Measurements from ENCODE around the gene IPO4. TPM values are rescaled to one million over a fixed set of nuclear protein-coding genes. Genes with fewer than 3 reads are reported as not detected.

IPO4 gene
- total and polyA plus RNA-seq, 4 donors: 13.6 to 32.9 (median 23.0) TPM

DNA sequence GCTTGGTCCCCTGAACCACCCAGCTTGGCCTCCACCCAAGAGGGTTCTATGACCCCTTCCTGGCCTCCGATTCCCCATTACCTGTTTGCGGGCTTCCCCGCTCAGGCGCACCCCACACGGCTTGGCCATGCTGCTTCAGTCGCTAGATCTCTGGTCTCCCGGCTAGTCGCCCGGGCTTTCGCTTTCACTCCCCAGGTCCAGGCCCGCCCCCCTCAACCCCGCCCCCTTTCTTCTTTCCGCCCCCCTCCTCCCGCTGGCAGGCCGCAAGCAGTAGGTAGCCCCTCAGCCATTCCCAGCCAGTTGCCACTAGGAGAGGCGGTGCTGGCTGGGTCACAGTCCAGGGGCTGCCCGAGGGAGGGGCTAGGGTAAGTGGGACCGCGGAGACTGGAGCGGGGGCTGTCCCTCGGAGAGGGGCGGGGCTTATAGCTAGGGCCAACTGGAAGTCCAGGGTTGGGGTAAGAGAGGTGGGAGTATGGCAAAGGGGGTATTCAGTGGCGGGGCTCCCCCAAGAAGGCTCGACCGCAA is 42.1 kb downstream of the IPO4 start, which contains the start of gene PSME2:
PSME2 (minus strand) TSS at position 158 of the 525 bp plus-strand sequence; CDS start at position 129, 29 bp downstream.
- Histone ChIP-seq H3K9me3 (ENCODE audit: control insufficient read depth in 4 of 4, low read length in 3 of 4) (no peaks in the 10 kb centered on the region), H3K36me3 (ENCODE audit: control insufficient read depth in 4 of 4, insufficient read depth in 3 of 4, low read depth in 1 of 4, low read length in 3 of 4) (peaks cover 5 to 33% (median 28%) of the 10 kb centered on the region in 4 donors), H3K4me1 (ENCODE audit: control insufficient read depth in 4 of 4, insufficient read depth in 4 of 4, low read length in 3 of 4) (peaks cover 3 to 42% (median 26%) of the 10 kb centered on the region in 4 donors), H3K4me3 (ENCODE audit: low read depth in 1 of 3, low read length in 3 of 3) (peak within 1 kb of the TSS; percentile 87 to 97 (median 93)), H3K9ac (ENCODE audit: low read depth in 1 of 2, low read length in 2 of 2) (peak within 1 kb of the TSS; percentile 57 to 79), H3K27me3 (ENCODE audit: control insufficient read depth in 4 of 4, insufficient read depth in 4 of 4, low read length in 3 of 4) (no peaks in the 10 kb centered on the region), H3K27ac (ENCODE audit: low read depth in 1 of 2, low read length in 2 of 2) (peak within 1 kb of the TSS; percentile 89 to 91)
- peak; percentile 88 for DNase-seq (ENCODE audit: low spot score)
- WGBS: under 1% methylated on average over 25 of the region's 25 CpGs
- TF ChIP-seq FOXA1 (IDR thresholded peaks at IDR 0.05) (peak; percentile 39), YY1 (IDR thresholded peaks at IDR 0.05) (no peak), HNF4A (conservative IDR thresholded peaks at IDR 0.05) (peak; percentile 78 to 84), GABPA (IDR thresholded peaks at IDR 0.05 in 1 of 2, conservative IDR thresholded peaks at IDR 0.05 in 1 of 2) (no peak), HNF4G (IDR thresholded peaks at IDR 0.05) (peak; percentile 67), RAD21 (IDR thresholded peaks at IDR 0.05) (peak in 1 of 2 donors; percentile 11), FOXA2 (IDR thresholded peaks at IDR 0.05) (no peak), JUND (IDR thresholded peaks at IDR 0.05) (peak in 1 of 2 donors; percentile 53), SP1 (IDR thresholded peaks at IDR 0.05) (peak; percentile 59), RXRA (IDR thresholded peaks at IDR 0.05) (peak; percentile 38 to 63)
- TF ChIP-seq, protein P1, sequence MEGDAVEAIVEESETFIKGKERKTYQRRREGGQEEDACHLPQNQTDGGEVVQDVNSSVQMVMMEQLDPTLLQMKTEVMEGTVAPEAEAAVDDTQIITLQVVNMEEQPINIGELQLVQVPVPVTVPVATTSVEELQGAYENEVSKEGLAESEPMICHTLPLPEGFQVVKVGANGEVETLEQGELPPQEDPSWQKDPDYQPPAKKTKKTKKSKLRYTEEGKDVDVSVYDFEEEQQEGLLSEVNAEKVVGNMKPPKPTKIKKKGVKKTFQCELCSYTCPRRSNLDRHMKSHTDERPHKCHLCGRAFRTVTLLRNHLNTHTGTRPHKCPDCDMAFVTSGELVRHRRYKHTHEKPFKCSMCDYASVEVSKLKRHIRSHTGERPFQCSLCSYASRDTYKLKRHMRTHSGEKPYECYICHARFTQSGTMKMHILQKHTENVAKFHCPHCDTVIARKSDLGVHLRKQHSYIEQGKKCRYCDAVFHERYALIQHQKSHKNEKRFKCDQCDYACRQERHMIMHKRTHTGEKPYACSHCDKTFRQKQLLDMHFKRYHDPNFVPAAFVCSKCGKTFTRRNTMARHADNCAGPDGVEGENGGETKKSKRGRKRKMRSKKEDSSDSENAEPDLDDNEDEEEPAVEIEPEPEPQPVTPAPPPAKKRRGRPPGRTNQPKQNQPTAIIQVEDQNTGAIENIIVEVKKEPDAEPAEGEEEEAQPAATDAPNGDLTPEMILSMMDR (IDR thresholded peaks at IDR 0.05; ENCODE audit: low read depth, low read length, missing input control): no peak
- TF ChIP-seq, protein P2, sequence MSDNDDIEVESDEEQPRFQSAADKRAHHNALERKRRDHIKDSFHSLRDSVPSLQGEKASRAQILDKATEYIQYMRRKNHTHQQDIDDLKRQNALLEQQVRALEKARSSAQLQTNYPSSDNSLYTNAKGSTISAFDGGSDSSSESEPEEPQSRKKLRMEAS (IDR thresholded peaks at IDR 0.05): no peak
- TF ChIP-seq, protein P3, sequence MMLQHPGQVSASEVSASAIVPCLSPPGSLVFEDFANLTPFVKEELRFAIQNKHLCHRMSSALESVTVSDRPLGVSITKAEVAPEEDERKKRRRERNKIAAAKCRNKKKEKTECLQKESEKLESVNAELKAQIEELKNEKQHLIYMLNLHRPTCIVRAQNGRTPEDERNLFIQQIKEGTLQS (IDR thresholded peaks at IDR 0.05): no peak
- TF ChIP-seq, protein P4, sequence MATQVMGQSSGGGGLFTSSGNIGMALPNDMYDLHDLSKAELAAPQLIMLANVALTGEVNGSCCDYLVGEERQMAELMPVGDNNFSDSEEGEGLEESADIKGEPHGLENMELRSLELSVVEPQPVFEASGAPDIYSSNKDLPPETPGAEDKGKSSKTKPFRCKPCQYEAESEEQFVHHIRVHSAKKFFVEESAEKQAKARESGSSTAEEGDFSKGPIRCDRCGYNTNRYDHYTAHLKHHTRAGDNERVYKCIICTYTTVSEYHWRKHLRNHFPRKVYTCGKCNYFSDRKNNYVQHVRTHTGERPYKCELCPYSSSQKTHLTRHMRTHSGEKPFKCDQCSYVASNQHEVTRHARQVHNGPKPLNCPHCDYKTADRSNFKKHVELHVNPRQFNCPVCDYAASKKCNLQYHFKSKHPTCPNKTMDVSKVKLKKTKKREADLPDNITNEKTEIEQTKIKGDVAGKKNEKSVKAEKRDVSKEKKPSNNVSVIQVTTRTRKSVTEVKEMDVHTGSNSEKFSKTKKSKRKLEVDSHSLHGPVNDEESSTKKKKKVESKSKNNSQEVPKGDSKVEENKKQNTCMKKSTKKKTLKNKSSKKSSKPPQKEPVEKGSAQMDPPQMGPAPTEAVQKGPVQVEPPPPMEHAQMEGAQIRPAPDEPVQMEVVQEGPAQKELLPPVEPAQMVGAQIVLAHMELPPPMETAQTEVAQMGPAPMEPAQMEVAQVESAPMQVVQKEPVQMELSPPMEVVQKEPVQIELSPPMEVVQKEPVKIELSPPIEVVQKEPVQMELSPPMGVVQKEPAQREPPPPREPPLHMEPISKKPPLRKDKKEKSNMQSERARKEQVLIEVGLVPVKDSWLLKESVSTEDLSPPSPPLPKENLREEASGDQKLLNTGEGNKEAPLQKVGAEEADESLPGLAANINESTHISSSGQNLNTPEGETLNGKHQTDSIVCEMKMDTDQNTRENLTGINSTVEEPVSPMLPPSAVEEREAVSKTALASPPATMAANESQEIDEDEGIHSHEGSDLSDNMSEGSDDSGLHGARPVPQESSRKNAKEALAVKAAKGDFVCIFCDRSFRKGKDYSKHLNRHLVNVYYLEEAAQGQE (IDR thresholded peaks at IDR 0.05): no peak

DNA sequence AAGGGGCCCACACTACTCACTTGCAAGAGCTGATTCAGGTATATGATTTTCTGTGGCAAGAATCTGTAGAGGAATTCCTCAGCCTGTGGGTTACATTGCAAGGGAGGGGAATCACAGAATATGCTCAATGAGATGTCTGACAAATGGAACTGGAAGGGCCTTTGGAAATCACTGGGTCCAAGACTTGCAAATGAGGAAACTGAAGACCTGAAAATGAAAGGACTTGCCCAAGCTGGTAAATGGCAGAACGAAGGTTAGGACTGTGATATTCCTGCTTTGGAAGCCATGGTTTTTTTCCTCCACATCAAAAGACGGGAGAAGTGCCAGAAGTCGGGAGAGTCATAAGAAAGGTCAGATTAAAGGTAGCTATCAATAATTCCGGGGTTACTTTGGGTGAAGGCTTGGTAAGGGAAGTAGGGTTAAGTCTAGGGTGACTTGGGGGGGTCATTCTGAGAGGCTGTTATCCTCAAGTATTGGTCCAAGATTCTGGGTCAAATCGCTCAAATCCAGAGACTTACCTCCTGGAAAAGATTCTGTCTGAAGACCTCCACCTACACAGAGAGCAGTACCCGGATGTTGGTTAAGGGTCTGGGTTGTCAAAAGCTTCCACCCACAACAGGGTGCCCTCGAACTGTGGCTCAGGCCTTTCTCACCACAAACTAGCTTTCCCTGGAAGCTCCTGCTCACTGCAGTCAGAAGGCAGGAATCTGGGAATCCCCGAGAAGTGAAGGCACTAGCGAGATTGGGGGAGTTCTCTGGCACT is 42.7 kb downstream of the IPO4 start:
- no peak for DNase-seq (ENCODE audit: low spot score)
- H3K36me3 ChIP-seq (ENCODE audit: control insufficient read depth in 4 of 4, insufficient read depth in 3 of 4, low read depth in 1 of 4, low read length in 3 of 4): peaks cover 5 to 26% (median 21%) of the 10 kb centered on the region in 4 donors
- WGBS: 3% methylated on average over 9 of the region's 9 CpGs

More for the DNA sequence above, 42.7 kb downstream of the IPO4 start:
- peak overlapping the region; percentile 69 to 82 (median 72) for H3K4me3 ChIP-seq (ENCODE audit: low read depth in 1 of 3, low read length in 3 of 3)
- peak overlapping the region; percentile 89 to 91 for H3K27ac ChIP-seq (ENCODE audit: low read depth in 1 of 2, low read length in 2 of 2)
- TF ChIP-seq HNF4A (conservative IDR thresholded peaks at IDR 0.05) (no peak), GABPA (IDR thresholded peaks at IDR 0.05 in 1 of 2, conservative IDR thresholded peaks at IDR 0.05 in 1 of 2) (no peak), EGR1 (IDR thresholded peaks at IDR 0.05; ENCODE audit: low read depth in 2 of 2) (no peak), SP1 (IDR thresholded peaks at IDR 0.05) (no peak), RXRA (IDR thresholded peaks at IDR 0.05) (no peak), TAF1 (conservative IDR thresholded peaks at IDR 0.05) (no peak), NR2F2 (IDR thresholded peaks at IDR 0.05) (no peak), FOXA1 (IDR thresholded peaks at IDR 0.05) (no peak), FOXA2 (IDR thresholded peaks at IDR 0.05) (no peak)
- TF ChIP-seq, protein P1 (IDR thresholded peaks at IDR 0.05; ENCODE audit: low read depth, low read length, missing input control): no peak
- TF ChIP-seq, protein P2 (IDR thresholded peaks at IDR 0.05): no peak
- TF ChIP-seq, protein P4 (IDR thresholded peaks at IDR 0.05): no peak
- no peaks in the 10 kb centered on the region for H3K27me3 ChIP-seq (ENCODE audit: control insufficient read depth in 4 of 4, insufficient read depth in 4 of 4, low read length in 3 of 4)
- H3K4me1 ChIP-seq (ENCODE audit: control insufficient read depth in 4 of 4, insufficient read depth in 4 of 4, low read length in 3 of 4): peaks cover 3 to 44% (median 27%) of the 10 kb centered on the region in 4 donors
- H3K9ac ChIP-seq (ENCODE audit: low read depth in 1 of 2, low read length in 2 of 2): peak overlapping the region; percentile 51 to 63
- no peaks in the 10 kb centered on the region for H3K9me3 ChIP-seq (ENCODE audit: control insufficient read depth in 4 of 4, low read length in 3 of 4)

Measured in liver (tissue), 9 donors.